Measurements from ENCODE around the gene CUEDC2.

Gene CUEDC2

DNA sequence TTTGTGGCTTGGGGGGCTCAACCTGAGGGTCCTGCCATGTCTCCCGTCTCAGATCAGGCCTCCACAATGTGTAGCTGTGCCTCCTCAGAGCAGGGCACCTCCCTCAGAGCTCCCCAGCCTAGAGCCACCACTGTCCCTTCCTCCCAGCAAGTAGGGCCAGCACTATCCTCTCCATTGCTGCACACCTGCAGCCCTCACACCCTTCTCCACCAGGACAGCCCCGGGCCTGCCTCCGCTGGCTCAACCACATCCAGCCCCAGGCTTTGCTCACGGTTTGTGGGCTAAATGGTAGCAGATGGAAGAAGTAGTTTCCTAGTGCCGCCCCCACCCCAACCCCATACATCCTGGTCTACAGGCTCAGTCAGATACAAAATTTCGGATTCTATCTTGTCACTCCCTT is 26.7 kb downstream of the CUEDC2 start:
- peaks cover 14 to 22% of the 10 kb centered on the region in 2 donors for H3K36me3 ChIP-seq (ENCODE audit: control insufficient read depth in 1 of 2, insufficient read depth in 2 of 2, low read length in 2 of 2)
- peaks cover 0 to 56% of the 10 kb centered on the region in 2 donors for H3K4me1 ChIP-seq (ENCODE audit: control insufficient read depth in 1 of 2, insufficient read depth in 2 of 2, low read length in 2 of 2)
- H3K4me3 ChIP-seq (ENCODE audit: low read depth in 1 of 2, low read length in 2 of 2) = no peak overlapping the region
- H3K9me3 ChIP-seq (ENCODE audit: control insufficient read depth in 1 of 2, low read length in 2 of 2) = no peaks in the 10 kb centered on the region
- H3K27me3 ChIP-seq (ENCODE audit: low read depth, low read length) = peaks cover 14% of the 10 kb centered on the region
- peak overlapping the region; percentile 74 for H3K27ac ChIP-seq (ENCODE audit: low read length)

DNA sequence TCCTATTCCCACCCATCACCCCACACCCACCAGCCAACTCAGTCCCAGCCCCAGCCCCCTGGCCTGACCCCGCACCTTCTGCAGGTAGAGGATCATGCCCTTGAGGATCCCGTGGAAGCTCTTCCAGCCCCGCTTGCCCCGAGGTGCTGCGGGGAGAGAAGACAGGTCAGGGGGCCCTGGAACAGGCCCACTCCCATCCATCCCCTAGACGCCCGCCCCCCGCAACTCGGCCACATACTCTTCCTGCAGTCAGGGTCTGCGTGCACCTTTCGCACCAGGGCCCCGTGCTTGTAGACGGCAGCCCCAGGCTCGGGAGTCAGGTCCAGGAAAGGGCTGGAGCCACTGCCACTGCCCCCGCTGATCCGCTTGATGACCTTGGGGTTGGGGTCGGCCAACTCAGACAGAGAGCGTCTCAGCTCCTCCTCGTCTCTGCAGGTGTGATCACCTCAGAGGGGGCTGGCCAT is 27.2 kb downstream of the CUEDC2 start:
- Histone ChIP-seq H3K27ac (ENCODE audit: low read length) (no peak overlapping the region), H3K4me3 (ENCODE audit: low read depth in 1 of 2, low read length in 2 of 2) (no peak overlapping the region), H3K27me3 (ENCODE audit: low read depth, low read length) (peaks cover 10% of the 10 kb centered on the region), H3K4me1 (ENCODE audit: control insufficient read depth in 1 of 2, insufficient read depth in 2 of 2, low read length in 2 of 2) (peaks cover 0 to 56% of the 10 kb centered on the region in 2 donors), H3K36me3 (ENCODE audit: control insufficient read depth in 1 of 2, insufficient read depth in 2 of 2, low read length in 2 of 2) (peaks cover 14 to 27% of the 10 kb centered on the region in 2 donors), H3K9me3 (ENCODE audit: control insufficient read depth in 1 of 2, low read length in 2 of 2) (no peaks in the 10 kb centered on the region)

DNA sequence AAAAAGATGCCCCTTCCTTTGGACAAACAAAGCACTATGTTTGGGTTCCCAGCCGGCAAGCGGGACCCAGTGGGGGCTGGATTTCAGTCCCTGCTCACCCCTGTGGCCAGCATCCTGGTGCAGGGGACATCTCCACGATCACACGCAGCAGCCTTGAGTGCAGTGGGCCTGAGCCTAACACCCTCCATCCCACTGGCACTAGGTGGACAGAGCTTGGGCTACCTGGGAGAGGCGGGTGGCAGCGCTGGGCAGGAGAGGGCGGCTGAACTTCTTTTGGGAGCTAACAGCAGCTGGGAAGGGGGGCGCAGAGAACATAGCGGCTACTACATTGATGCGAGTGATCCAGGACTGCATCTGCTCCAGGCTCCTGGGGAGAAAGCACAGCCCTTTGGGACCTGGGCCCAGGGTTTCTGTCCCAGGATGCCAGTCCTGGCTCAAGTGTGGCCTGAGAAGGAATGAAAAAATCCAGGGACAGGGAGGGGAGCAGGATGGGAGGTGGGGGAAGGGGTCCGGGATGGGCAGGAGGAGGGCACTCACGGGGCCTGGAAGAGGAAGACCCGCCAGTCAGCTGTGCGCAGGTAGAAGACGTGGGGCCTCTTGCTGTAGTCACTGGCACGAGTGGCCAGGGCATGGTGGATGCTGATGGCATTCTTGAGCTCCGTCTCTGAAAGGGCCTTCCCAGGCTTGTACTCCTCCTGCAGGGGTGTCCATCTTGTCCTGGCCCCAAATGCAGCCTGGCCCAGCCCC is 27.8 kb downstream of the CUEDC2 start:
- H3K27me3 ChIP-seq (ENCODE audit: low read depth, low read length) = peaks cover 3% of the 10 kb centered on the region

DNA sequence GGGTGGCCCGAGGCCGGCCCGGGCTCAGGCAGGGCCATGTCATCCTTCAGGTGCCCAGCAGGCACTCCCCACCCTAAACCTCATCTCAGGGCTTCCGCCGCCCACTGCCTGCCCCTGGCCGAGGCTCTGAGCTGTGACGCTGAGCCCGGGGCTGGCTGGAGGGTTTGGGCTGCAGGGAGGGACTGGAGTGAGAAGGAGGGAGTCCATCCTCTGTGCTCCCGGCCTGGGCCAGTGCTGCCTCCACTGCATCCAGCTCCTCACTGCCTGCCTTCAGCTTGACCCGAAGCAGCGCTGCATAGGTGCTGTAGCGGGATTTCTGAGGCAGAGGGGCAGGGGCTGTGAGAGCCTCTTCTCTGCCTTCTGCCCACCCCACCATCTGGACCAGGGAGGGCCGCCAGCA is 29.3 kb downstream of the CUEDC2 start:
- Histone ChIP-seq H3K9me3 (ENCODE audit: control insufficient read depth in 1 of 2, low read length in 2 of 2) (no peaks in the 10 kb centered on the region), H3K27me3 (ENCODE audit: low read depth, low read length) (no peaks in the 10 kb centered on the region), H3K27ac (ENCODE audit: low read length) (no peak overlapping the region), H3K4me3 (ENCODE audit: low read depth in 1 of 2, low read length in 2 of 2) (no peak overlapping the region), H3K4me1 (ENCODE audit: control insufficient read depth in 1 of 2, insufficient read depth in 2 of 2, low read length in 2 of 2) (peaks cover 0 to 62% of the 10 kb centered on the region in 2 donors), H3K36me3 (ENCODE audit: control insufficient read depth in 1 of 2, insufficient read depth in 2 of 2, low read length in 2 of 2) (peaks cover 16 to 33% of the 10 kb centered on the region in 2 donors)

More for the DNA sequence above, 27.8 kb downstream of the CUEDC2 start:
- Histone ChIP-seq H3K9me3 (ENCODE audit: control insufficient read depth in 1 of 2, low read length in 2 of 2) (no peaks in the 10 kb centered on the region), H3K36me3 (ENCODE audit: control insufficient read depth in 1 of 2, insufficient read depth in 2 of 2, low read length in 2 of 2) (peaks cover 14 to 29% of the 10 kb centered on the region in 2 donors), H3K4me1 (ENCODE audit: control insufficient read depth in 1 of 2, insufficient read depth in 2 of 2, low read length in 2 of 2) (peaks cover 0 to 56% of the 10 kb centered on the region in 2 donors), H3K27ac (ENCODE audit: low read length) (no peak overlapping the region), H3K4me3 (ENCODE audit: low read depth in 1 of 2, low read length in 2 of 2) (no peak overlapping the region)

DNA sequence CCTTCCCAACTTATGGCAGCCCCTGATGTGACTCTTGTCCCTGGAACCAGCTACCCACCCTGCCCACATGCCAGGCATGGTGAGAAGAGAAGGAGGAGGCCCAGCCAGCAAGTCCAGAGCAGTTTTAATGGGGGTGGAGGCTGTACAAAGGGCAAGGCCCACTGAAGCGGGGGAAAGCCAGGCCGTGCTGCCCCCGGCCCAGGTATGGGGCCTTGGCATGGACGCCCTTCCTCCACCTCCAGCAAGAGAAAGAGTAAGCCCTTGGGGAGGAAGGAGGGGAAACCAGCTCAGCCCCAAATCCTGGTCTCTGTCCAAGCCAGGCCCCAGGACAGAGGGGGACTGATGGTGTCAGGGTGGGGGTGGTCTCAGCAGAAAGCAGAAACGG is 29.9 kb downstream of the CUEDC2 start:
- Histone ChIP-seq H3K27me3 (ENCODE audit: low read depth, low read length) (no peaks in the 10 kb centered on the region), H3K27ac (ENCODE audit: low read length) (no peak overlapping the region), H3K4me3 (ENCODE audit: low read depth in 1 of 2, low read length in 2 of 2) (no peak overlapping the region), H3K9me3 (ENCODE audit: control insufficient read depth in 1 of 2, low read length in 2 of 2) (no peaks in the 10 kb centered on the region), H3K4me1 (ENCODE audit: control insufficient read depth in 1 of 2, insufficient read depth in 2 of 2, low read length in 2 of 2) (peaks cover 0 to 68% of the 10 kb centered on the region in 2 donors), H3K36me3 (ENCODE audit: control insufficient read depth in 1 of 2, insufficient read depth in 2 of 2, low read length in 2 of 2) (peaks cover 22 to 37% of the 10 kb centered on the region in 2 donors)

DNA sequence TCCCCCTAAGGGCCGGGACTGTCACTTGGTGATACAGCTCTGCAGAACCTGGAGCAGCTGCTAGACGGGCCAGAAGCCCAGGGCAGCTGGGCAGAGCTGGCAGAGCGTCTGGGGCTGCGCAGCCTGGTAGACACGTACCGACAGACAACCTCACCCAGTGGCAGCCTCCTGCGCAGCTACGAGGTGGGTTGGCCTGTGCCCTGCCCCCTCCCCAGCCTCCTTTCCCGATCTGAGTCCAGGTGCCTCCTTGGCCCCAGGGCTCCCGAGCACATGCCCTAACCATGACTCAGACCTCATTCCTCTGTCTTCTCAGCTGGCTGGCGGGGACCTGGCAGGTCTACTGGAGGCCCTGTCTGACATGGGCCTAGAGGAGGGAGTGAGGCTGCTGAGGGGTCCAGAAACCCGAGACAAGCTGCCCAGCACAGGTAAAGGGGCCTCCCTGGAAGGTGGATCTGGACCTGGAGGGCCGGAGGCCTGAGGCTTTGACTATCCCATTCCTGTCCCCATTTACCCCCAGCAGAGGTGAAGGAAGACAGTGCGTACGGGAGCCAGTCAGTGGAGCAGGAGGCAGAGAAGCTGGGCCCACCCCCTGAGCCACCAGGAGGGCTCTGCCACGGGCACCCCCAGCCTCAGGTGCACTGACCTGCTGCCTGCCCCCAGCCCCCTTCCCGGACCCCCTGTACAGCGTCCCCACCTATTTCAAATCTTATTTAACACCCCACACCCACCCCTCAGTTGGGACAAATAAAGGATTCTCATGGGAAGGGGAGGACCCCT is 30.5 kb downstream of the CUEDC2 start:
- no peaks in the 10 kb centered on the region for H3K9me3 ChIP-seq (ENCODE audit: control insufficient read depth in 1 of 2, low read length in 2 of 2)
- H3K4me3 ChIP-seq (ENCODE audit: low read depth in 1 of 2, low read length in 2 of 2) = no peak overlapping the region
- no peaks in the 10 kb centered on the region for H3K27me3 ChIP-seq (ENCODE audit: low read depth, low read length)
- peak overlapping the region; percentile 23 for H3K27ac ChIP-seq (ENCODE audit: low read length)
- peaks cover 25 to 39% of the 10 kb centered on the region in 2 donors for H3K36me3 ChIP-seq (ENCODE audit: control insufficient read depth in 1 of 2, insufficient read depth in 2 of 2, low read length in 2 of 2)
- H3K4me1 ChIP-seq (ENCODE audit: control insufficient read depth in 1 of 2, insufficient read depth in 2 of 2, low read length in 2 of 2) = peaks cover 2 to 73% of the 10 kb centered on the region in 2 donors

DNA sequence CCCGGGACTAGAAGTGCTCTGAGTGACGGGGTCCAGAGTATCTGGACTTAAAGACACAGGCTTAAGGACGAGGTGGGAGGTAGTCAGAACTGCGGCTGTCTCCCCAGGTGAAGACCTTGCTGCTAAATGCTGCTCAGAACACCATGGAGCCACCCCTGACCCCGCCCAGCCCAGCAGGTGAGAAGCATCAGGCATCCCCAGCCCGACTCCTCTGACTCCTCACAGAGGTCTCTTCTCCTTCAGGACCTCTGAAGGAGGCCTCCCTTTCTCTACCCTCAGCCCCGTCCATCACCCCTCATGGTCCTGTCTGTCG is 31.1 kb downstream of the CUEDC2 start:
- H3K36me3 ChIP-seq (ENCODE audit: control insufficient read depth in 1 of 2, insufficient read depth in 2 of 2, low read length in 2 of 2) = peaks cover 27 to 42% of the 10 kb centered on the region in 2 donors
- peak overlapping the region; percentile 23 for H3K27ac ChIP-seq (ENCODE audit: low read length)
- H3K9me3 ChIP-seq (ENCODE audit: control insufficient read depth in 1 of 2, low read length in 2 of 2) = no peaks in the 10 kb centered on the region
- H3K4me3 ChIP-seq (ENCODE audit: low read depth in 1 of 2, low read length in 2 of 2) = no peak overlapping the region
- H3K27me3 ChIP-seq (ENCODE audit: low read depth, low read length) = no peaks in the 10 kb centered on the region
- H3K4me1 ChIP-seq (ENCODE audit: control insufficient read depth in 1 of 2, insufficient read depth in 2 of 2, low read length in 2 of 2) = peaks cover 9 to 80% of the 10 kb centered on the region in 2 donors

DNA sequence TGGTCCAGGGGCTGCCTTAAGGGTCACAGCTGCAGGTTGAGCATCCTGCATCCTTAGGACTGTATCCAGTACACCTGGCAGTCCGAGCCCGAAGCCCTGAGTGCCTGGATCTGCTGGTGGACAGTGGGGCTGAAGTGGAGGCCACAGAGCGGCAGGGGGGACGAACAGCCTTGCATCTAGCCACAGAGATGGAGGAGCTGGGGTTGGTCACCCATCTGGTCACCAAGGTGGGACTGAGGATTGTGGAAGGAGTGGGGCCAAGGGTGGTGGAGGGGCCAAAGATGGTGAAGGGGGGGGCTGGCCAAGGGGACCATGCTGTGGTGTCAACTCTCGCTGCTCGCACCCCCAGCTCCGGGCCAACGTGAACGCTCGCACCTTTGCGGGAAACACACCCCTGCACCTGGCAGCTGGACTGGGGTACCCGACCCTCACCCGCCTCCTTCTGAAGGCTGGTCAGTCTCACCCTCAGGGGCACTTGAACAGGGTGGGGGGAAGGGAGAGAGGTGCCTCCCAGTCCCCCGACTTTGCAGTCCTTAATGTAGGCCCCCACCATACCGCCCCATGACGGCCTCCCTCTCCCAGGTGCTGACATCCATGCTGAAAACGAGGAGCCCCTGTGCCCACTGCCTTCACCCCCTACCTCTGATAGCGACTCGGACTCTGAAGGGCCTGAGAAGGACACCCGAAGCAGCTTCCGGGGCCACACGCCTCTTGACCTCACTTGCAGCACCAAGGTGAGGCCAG is 31.6 kb downstream of the CUEDC2 start:
- Histone ChIP-seq H3K4me3 (ENCODE audit: low read depth in 1 of 2, low read length in 2 of 2) (no peak overlapping the region), H3K9me3 (ENCODE audit: control insufficient read depth in 1 of 2, low read length in 2 of 2) (no peaks in the 10 kb centered on the region), H3K27me3 (ENCODE audit: low read depth, low read length) (no peaks in the 10 kb centered on the region), H3K27ac (ENCODE audit: low read length) (no peak overlapping the region), H3K36me3 (ENCODE audit: control insufficient read depth in 1 of 2, insufficient read depth in 2 of 2, low read length in 2 of 2) (peaks cover 27 to 42% of the 10 kb centered on the region in 2 donors), H3K4me1 (ENCODE audit: control insufficient read depth in 1 of 2, insufficient read depth in 2 of 2, low read length in 2 of 2) (peaks cover 10 to 83% of the 10 kb centered on the region in 2 donors)

DNA sequence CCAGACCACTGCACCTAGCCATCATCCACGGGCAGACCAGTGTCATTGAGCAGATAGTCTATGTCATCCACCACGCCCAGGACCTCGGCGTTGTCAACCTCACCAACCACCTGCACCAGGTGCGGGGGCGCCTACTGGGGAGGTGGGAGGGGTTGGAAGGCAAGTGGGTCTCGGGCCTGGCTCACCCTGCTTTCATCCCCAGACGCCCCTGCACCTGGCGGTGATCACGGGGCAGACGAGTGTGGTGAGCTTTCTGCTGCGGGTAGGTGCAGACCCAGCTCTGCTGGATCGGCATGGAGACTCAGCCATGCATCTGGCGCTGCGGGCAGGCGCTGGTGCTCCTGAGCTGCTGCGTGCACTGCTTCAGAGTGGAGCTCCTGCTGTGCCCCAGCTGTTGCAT is 32.3 kb downstream of the CUEDC2 start:
- H3K27ac ChIP-seq (ENCODE audit: low read length) = no peak overlapping the region
- H3K9me3 ChIP-seq (ENCODE audit: control insufficient read depth in 1 of 2, low read length in 2 of 2) = no peaks in the 10 kb centered on the region
- H3K27me3 ChIP-seq (ENCODE audit: low read depth, low read length) = no peaks in the 10 kb centered on the region
- H3K4me3 ChIP-seq (ENCODE audit: low read depth in 1 of 2, low read length in 2 of 2) = peak overlapping the region in 1 of 2 donors; percentile 68
- peaks cover 10 to 76% of the 10 kb centered on the region in 2 donors for H3K4me1 ChIP-seq (ENCODE audit: control insufficient read depth in 1 of 2, insufficient read depth in 2 of 2, low read length in 2 of 2)
- H3K36me3 ChIP-seq (ENCODE audit: control insufficient read depth in 1 of 2, insufficient read depth in 2 of 2, low read length in 2 of 2) = peaks cover 27 to 42% of the 10 kb centered on the region in 2 donors

DNA sequence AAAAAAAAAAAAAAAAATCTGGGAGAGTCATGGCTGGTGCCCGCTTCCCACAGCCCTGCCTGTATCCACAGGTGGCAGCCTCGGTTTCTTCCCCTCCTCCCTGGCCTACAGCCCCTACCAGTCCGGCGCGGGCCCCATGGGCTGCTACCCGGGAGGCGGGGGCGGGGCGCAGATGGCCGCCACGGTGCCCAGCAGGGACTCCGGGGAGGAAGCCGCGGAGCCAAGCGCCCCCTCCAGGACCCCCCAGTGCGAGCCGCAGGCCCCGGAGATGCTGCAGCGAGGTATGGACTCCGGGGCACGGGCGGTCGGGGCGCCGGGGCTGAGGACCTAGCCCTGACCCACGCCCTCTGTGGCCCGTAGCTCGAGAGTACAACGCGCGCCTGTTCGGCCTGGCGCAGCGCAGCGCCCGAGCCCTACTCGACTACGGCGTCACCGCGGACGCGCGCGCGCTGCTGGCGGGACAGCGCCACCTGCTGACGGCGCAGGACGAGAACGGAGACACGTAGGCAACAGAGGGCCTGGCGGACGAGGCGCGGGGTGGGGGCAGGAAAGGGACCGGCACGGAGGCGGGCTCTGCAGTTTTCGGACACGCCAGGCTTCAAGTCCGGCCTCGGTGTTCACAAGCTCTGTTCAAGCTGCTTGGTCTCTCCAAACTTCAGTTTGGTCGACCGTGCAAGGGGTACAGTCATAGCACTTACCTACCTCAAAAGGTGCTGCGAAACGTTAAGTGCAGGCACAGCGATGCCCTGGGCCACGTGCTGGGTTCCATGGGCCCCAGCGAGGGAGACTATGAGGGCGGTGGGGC is 33.0 kb downstream of the CUEDC2 start:
- Histone ChIP-seq H3K36me3 (ENCODE audit: control insufficient read depth in 1 of 2, insufficient read depth in 2 of 2, low read length in 2 of 2) (peaks cover 27 to 42% of the 10 kb centered on the region in 2 donors), H3K27me3 (ENCODE audit: low read depth, low read length) (no peaks in the 10 kb centered on the region), H3K9me3 (ENCODE audit: control insufficient read depth in 1 of 2, low read length in 2 of 2) (no peaks in the 10 kb centered on the region), H3K4me3 (ENCODE audit: low read depth in 1 of 2, low read length in 2 of 2) (peak overlapping the region; percentile 26 to 68), H3K27ac (ENCODE audit: low read length) (no peak overlapping the region), H3K4me1 (ENCODE audit: control insufficient read depth in 1 of 2, insufficient read depth in 2 of 2, low read length in 2 of 2) (peaks cover 10 to 70% of the 10 kb centered on the region in 2 donors)
